Suprapubic skin (tissue), 4 donors: ENCODE data around the gene OSBPL2. TPM values are rescaled to one million over a fixed set of nuclear protein-coding genes. Genes with fewer than 3 reads are reported as not detected.

Source experiments
- DNase-seq, 2 donors: peaks; one replicate each; pipeline ENCODE4 v3.0.0-alpha.2; 2019; ENCODE audit warnings: low spot score in 2 of 2
- H3K27ac ChIP-seq: fragments of 200-600 bp; sonication (generic); one replicate; pipeline ENCODE4 v1.5.1; 2019
- H3K27me3 ChIP-seq: fragments of 200-600 bp; sonication (generic); one replicate; pipeline ENCODE4 v1.5.1; 2019
- H3K36me3 ChIP-seq: fragments of 200-600 bp; sonication (generic); one replicate; pipeline ENCODE4 v1.5.1; 2019
- H3K4me1 ChIP-seq: fragments of 200-600 bp; sonication (generic); one replicate; pipeline ENCODE4 v1.5.1; 2019
- H3K4me3 ChIP-seq: fragments of 200-600 bp; sonication (generic); one replicate; pipeline ENCODE4 v1.5.1; 2019; ENCODE audit warnings: mild to moderate bottlenecking
- H3K9me3 ChIP-seq: fragments of 200-600 bp; sonication (generic); one replicate; pipeline ENCODE4 v1.5.1; 2019
- EP300 ChIP-seq: sonication (generic); formaldehyde crosslinking; IDR thresholded peaks from one replicate; pipeline ENCODE4 v1.6.1; 2017; ENCODE audit warnings: antibody characterized with exemption
- POLR2A ChIP-seq, 2 donors: fragments of 450-650 bp; IDR thresholded peaks; one replicate each; pipeline ENCODE4 v1.6.1; 2017; ENCODE audit warnings: antibody characterized with exemption in 2 of 2, mild to moderate bottlenecking in 2 of 2, moderate library complexity in 2 of 2
- POLR2AphosphoS5 ChIP-seq, 3 donors: sonication (generic); formaldehyde crosslinking; IDR thresholded peaks; one replicate each; pipeline ENCODE4 v1.6.1; 2017; ENCODE audit warnings: antibody characterized with exemption in 3 of 3
- WGBS: methylation state at CpG from one replicate; pipeline ENCODE4 v1.1.5; 2018; 5-methylcytosine and 5-hydroxymethylcytosine counted together
- total RNA-seq, 4 donors: library from RNA; depleted of rRNA; stranded (reverse); fragments of >200 nt; gene quantifications; one replicate each; pipeline ENCODE4 v1.1.0, GENCODE V29; 2016
- TF ChIP-seq, protein P1 (sequence below), 2 donors: fragments of 200-600 bp in 1 of 2; fragments of 450-650 bp in 1 of 2; sonication (generic) in 1 of 2; IDR thresholded peaks; one replicate each; pipeline ENCODE4 v1.5.1; 2016 to 2019; ENCODE audit warnings: antibody characterized with exemption in 2 of 2, mild to moderate bottlenecking in 1 of 2, moderate library complexity in 1 of 2

The OSBPL2 gene
- total RNA-seq, 4 donors from 2014 or later: 78.1 to 132 (median 84.0) TPM

DNA sequence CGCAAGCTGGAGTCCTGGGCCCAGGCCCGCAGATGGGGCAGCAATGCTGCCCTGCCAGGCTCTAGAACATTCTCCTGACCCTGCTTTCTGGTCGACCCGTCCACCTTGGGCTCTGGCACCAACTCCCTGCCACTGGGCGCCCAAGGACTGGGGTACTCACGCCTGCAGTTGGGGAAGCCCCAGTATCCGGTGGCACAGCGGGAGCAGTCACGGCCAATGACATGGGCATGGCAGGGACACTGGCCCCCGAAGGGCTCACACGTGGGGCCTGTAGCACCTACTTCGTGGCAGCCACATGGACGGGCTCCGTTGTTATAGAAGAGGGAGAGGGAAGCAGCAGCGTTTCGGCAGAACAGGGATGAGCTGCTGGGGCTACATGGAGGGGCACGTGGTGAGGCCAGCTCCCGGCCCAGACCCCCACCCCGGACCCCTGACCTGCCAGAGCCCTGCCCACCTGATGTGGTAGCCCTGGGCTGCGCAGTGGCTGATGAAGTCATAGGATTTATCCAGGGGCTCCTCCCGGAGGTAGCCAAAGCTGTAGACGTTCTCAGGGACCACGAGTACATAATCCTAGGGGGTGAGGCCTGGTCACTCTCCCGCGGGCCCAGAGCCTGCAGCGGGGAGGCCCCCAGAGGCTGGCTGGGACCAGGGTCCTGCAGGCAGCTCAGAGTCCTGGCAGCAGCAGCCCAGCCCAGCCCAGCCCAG, 90.5 kb downstream of the OSBPL2 start:
- no peak for TF ChIP-seq POLR2A (IDR thresholded peaks at IDR 0.05)
- TF ChIP-seq, protein P1, sequence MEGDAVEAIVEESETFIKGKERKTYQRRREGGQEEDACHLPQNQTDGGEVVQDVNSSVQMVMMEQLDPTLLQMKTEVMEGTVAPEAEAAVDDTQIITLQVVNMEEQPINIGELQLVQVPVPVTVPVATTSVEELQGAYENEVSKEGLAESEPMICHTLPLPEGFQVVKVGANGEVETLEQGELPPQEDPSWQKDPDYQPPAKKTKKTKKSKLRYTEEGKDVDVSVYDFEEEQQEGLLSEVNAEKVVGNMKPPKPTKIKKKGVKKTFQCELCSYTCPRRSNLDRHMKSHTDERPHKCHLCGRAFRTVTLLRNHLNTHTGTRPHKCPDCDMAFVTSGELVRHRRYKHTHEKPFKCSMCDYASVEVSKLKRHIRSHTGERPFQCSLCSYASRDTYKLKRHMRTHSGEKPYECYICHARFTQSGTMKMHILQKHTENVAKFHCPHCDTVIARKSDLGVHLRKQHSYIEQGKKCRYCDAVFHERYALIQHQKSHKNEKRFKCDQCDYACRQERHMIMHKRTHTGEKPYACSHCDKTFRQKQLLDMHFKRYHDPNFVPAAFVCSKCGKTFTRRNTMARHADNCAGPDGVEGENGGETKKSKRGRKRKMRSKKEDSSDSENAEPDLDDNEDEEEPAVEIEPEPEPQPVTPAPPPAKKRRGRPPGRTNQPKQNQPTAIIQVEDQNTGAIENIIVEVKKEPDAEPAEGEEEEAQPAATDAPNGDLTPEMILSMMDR (IDR thresholded peaks at IDR 0.05): no peak
- no peak for TF ChIP-seq POLR2AphosphoS5 (IDR thresholded peaks at IDR 0.05)
- no peak for TF ChIP-seq EP300
- DNase-seq: no peak
- 95% methylated on average over 4 of the region's 26 CpGs for WGBS

DNA sequence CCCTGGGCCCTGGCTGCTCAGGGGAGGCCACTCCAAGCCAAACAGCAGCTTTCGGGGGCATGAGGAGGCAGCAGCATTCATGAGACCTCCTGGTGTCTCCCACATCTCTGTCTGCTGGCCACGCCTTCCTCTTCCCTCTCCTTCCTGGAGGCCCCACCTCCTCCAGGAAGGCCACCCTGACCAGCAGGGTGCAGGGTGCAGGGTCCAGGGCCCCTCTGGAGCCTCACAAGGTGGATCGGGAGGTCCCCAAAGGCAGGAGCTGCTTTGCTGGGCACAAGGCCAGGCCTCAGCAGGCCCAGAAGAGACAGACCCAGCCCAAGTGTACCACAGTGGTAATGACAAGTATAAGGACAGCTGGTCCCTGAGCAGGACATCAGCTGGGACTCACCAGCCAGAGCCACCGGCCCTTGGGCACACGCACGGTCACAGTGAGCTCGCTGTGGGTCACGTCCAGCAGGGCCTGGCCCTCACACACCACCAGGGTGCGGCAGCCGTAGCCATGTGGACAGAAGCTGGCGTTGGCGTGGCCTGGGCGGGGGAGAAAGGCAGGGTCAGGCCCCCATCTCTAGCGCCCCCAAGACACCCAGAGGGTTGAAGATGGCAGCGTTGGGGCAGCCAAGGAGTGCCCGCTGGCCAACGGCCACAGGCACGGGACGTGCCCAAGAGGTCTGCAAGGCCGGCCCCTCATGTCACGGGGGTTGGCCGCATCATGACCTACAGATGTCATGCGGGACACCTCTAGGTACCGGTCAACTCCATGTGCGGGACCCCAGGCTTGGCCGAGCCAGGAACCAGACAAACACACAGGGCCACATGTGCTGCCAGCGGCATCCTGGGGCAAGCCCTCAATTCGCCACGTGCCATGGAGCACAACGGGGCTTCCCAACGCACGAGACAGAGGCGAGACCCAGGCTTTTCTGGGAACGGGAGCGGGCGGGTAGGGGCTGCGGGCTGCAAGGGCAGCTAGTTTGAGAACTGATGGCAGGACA, 91.4 kb downstream of the OSBPL2 start:
- TF ChIP-seq, protein P1 (IDR thresholded peaks at IDR 0.05): no peak
- TF ChIP-seq POLR2A (IDR thresholded peaks at IDR 0.05) (no peak), POLR2AphosphoS5 (IDR thresholded peaks at IDR 0.05) (no peak), EP300 (no peak)
- no peaks in the 10 kb centered on the region for H3K27me3 ChIP-seq
- 95% methylated on average over 7 of the region's 37 CpGs for whole genome bisulfite sequencing
- H3K4me1 ChIP-seq: no peaks in the 10 kb centered on the region
- H3K4me3 ChIP-seq: no peak overlapping the region
- H3K9me3 ChIP-seq: no peaks in the 10 kb centered on the region
- no peak overlapping the region for H3K27ac ChIP-seq
- no peak for DNase-seq
- peaks cover 100% of the 10 kb centered on the region for H3K36me3 ChIP-seq

More for the DNA sequence above, 90.5 kb downstream of the OSBPL2 start:
- Histone ChIP-seq H3K4me3 (no peak overlapping the region), H3K4me1 (peaks cover 2% of the 10 kb centered on the region), H3K27me3 (no peaks in the 10 kb centered on the region), H3K27ac (no peak overlapping the region), H3K36me3 (peaks cover 100% of the 10 kb centered on the region), H3K9me3 (no peaks in the 10 kb centered on the region)

DNA sequence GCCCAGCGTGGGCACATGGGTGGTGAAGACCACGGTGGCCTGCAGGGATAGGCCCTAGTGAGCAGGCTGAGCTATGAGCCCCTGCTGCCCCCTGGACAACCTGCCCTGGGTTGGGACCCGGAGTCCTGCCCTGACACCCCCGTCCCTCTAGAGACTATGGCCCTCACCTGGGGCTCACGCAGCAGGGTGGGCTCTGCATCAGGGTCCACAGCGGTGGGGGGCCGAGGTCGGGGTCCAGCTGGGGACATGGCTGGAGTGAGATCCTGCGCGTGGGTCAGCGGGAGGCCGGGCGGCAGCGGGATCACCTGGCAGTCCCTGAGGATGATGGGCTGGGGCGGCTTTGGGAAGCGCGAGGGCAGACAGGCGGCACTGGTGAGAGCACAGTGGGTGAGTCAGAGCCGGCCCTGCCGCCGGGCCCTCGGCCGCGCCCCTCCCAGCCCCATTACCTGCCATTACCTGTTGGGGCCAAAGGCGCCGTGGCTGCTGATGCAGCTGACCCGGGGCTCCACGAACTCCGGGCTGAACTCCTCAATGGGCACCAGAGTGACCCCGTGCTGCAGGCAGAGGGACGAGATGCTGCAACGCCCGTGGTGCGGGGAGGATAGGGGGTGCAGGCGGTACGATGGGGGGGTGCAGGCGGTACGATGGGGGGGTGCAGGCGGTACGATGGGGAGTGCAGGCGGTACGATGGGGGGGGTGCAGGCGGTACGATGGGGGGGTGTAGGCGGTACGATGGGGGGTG, 92.4 kb downstream of the OSBPL2 start:
- Histone ChIP-seq H3K27ac (no peak overlapping the region), H3K4me3 (no peak overlapping the region), H3K27me3 (no peaks in the 10 kb centered on the region), H3K4me1 (no peaks in the 10 kb centered on the region), H3K36me3 (peaks cover 100% of the 10 kb centered on the region), H3K9me3 (no peaks in the 10 kb centered on the region)
- WGBS: 81% methylated on average over 28 of the region's 46 CpGs
- no peak for TF ChIP-seq POLR2A (IDR thresholded peaks at IDR 0.05)
- no peak for TF ChIP-seq POLR2AphosphoS5 (IDR thresholded peaks at IDR 0.05)
- TF ChIP-seq, protein P1 (IDR thresholded peaks at IDR 0.05): no peak
- no peak for TF ChIP-seq EP300
- no peak for DNase-seq

DNA sequence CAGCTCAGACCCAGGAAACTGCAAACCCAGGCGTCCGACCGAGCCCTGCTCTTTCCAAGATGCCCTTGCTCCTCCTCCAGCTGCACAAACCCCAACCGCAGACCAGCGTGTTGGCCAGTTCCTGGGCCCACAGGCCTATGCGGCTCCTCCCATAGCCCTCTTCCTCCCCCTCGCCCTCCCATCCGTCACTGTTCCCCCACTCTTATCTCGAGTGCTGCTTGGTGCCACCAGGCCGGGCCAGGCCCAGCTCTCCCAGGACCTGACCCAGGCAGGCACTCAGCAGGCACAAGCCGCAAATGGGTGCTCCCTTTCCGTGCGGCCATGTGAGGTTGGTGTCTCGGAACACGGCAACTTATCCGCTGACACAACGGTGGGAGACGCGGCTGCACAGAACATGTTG, 93.0 kb downstream of the OSBPL2 start:
- Histone ChIP-seq H3K27me3 (no peaks in the 10 kb centered on the region), H3K4me3 (no peak overlapping the region), H3K36me3 (peaks cover 98% of the 10 kb centered on the region), H3K4me1 (no peaks in the 10 kb centered on the region), H3K9me3 (no peaks in the 10 kb centered on the region), H3K27ac (no peak overlapping the region)
- no peak for DNase-seq
- no peak for TF ChIP-seq POLR2AphosphoS5 (IDR thresholded peaks at IDR 0.05)
- TF ChIP-seq, protein P1 (IDR thresholded peaks at IDR 0.05): no peak
- TF ChIP-seq POLR2A (IDR thresholded peaks at IDR 0.05): no peak
- TF ChIP-seq EP300: no peak
- WGBS: 88% methylated on average over 11 of the region's 19 CpGs
